Fibroblast of lung (primary cell): ENCODE data around the gene HIPK1. TPM values are rescaled to one million over a fixed set of nuclear protein-coding genes. Genes with fewer than 3 reads are reported as not detected.
A peak's percentile ranks its signal among the peaks of the same experiment; 100 is the strongest.
"Not testable (repeated sequence)": the region's sequence is repeated elsewhere in the genome, so short reads cannot be mapped to it uniquely, and the experiment has no call there.

Experiments
- DNase-seq, 2 donors: peaks; one replicate each; pipeline versions ENCODE4 v3.0.0 to v3.0.0-alpha.2; 2010; ENCODE audit warnings: low read depth in 2 of 2
- H2AFZ ChIP-seq: 2 replicates; pipeline ENCODE4 v1.5.1; 2012; ENCODE audit warnings: low read length, control low read depth, inconsistent platforms
- H3K27ac ChIP-seq: 2 replicates; pipeline ENCODE4 v1.5.1; 2011; ENCODE audit warnings: low read length, control low read depth; ENCODE audit not compliant: insufficient read depth
- H3K27me3 ChIP-seq: 2 replicates; pipeline ENCODE4 v1.5.1; 2011; ENCODE audit warnings: mild to moderate bottlenecking, low read length; ENCODE audit not compliant: control insufficient read depth, insufficient read depth
- H3K36me3 ChIP-seq: 2 replicates; pipeline ENCODE4 v1.5.1; 2011; ENCODE audit warnings: low read length; ENCODE audit not compliant: control insufficient read depth, insufficient read depth
- H3K4me1 ChIP-seq: 2 replicates; pipeline ENCODE4 v1.5.1; 2011; ENCODE audit warnings: low read length; ENCODE audit not compliant: control insufficient read depth, insufficient read depth; ENCODE audit errors: extremely low read depth
- H3K4me2 ChIP-seq: 2 replicates; pipeline ENCODE4 v1.5.1; 2011; ENCODE audit warnings: low read length, control low read depth; ENCODE audit not compliant: insufficient read depth; ENCODE audit errors: extremely low read depth
- H3K4me3 ChIP-seq, 4 experiments: fragments of 200-600 bp in 1 of 4; sonication (generic) in 1 of 4; replicated peaks in 1 of 4; 2 replicates each; pipeline ENCODE4 v1.5.1; 2011 to 2016; ENCODE audit warnings: low read length in 4 of 4, low read depth in 3 of 4, mild to moderate bottlenecking in 3 of 4, control low read depth in 2 of 4, inconsistent platforms in 1 of 4, mixed read lengths in 1 of 4; ENCODE audit not compliant: insufficient read depth in 1 of 4; ENCODE audit errors: control extremely low read depth in 1 of 4
- H3K79me2 ChIP-seq: 2 replicates; pipeline ENCODE4 v1.5.1; 2012; ENCODE audit warnings: mild to moderate bottlenecking, low read length, inconsistent platforms; ENCODE audit not compliant: control insufficient read depth, insufficient read depth
- H3K9ac ChIP-seq: 2 replicates; pipeline ENCODE4 v1.5.1; 2011; ENCODE audit warnings: mild to moderate bottlenecking, low read length, control low read depth; ENCODE audit not compliant: insufficient read depth
- H3K9me3 ChIP-seq: 2 replicates; pipeline ENCODE4 v1.5.1; 2012; ENCODE audit warnings: low read depth, low read length; ENCODE audit not compliant: control insufficient read depth, insufficient read depth
- H4K20me1 ChIP-seq: 2 replicates; pipeline ENCODE4 v1.5.1; 2011; ENCODE audit warnings: low read length; ENCODE audit not compliant: control insufficient read depth, insufficient read depth; ENCODE audit errors: extremely low read depth
- EZH2 ChIP-seq: IDR thresholded peaks from 2 replicates; pipeline ENCODE4 v1.5.1; 2012; ENCODE audit warnings: low read length, control low read depth, mild to moderate bottlenecking; ENCODE audit errors: missing control alignments
- polyA plus RNA-seq, 2 donors: library from polyadenylated mRNA; depleted of rRNA in 1 of 2; stranded (reverse) in 1 of 2; unstranded in 1 of 2; fragments of >200 nt; gene quantifications; 2 replicates each; pipeline ENCODE4 v1.2.1, GENCODE V29; 2011 to 2012; ENCODE audit warnings: missing spikeins in 1 of 2
- total RNA-seq: library from RNA; depleted of rRNA; stranded (reverse); fragments of >200 nt; gene quantifications from 2 replicates; pipeline ENCODE4 v1.2.1, GENCODE V29; 2014
- TF ChIP-seq, protein P1 (sequence below), 2 donors: IDR thresholded peaks in 1 of 2; conservative IDR thresholded peaks in 1 of 2; 1 replicate in 1 of 2; 2 replicates in 1 of 2; pipeline ENCODE4 v1.5.1; 2011 to 2012; ENCODE audit warnings: low read length in 2 of 2, control low read depth in 1 of 2, inconsistent platforms in 1 of 2, low read depth in 1 of 2, mild to moderate bottlenecking in 1 of 2

The HIPK1 gene
- total and polyA plus RNA-seq, 2 donors (not counting 1 experiment from before 2014, with no cell fraction given): 19.8 to 28.5 TPM

DNA sequence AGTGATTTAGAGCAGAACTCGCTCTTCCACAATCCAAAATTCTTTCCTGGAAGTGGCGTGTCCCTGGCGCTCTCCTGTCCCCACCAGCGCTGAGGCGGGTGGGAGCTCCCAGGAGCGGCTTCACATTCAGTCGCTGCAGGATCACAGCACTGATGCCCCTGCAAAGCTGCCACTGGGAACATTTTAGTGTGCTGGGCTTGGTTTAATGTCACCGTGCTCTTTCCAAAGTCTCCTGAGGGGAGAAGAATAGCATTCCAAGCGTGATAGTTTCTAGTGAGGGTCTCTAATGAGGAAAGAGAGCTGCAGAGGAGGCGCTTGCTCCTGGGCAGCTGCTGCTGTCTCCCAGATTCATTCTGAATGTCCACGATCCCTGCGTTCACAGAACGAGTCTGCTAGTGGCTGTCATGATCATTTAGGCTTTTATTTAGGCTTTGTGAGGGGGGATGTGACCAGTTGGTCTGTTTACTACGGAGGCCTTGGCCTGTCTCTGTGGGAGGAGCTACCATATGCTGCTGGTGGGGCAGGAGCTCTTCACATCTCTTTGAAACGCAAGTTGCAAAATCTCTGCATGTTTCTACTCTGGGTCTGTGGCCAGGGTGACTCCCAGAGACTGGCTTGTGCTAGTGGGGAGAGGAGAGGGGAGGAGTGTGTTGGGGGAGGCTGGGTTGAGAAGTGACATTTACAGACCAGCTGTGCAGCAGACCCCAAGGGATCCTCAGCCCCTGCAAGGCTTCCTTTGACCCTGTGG, 73.5 kb downstream of the HIPK1 start:
- no peak overlapping the region for H3K9ac ChIP-seq
- no peaks in the 10 kb centered on the region for H3K9me3 ChIP-seq
- H3K4me3 ChIP-seq: no peak overlapping the region
- H3K4me2 ChIP-seq: no peak overlapping the region
- H3K27me3 ChIP-seq: peaks cover 2% of the 10 kb centered on the region
- H3K36me3 ChIP-seq: no peaks in the 10 kb centered on the region
- H3K4me1 ChIP-seq: no peaks in the 10 kb centered on the region
- peak in 1 of 2 donors; percentile 46 for DNase-seq
- H3K27ac ChIP-seq: no peak overlapping the region
- TF ChIP-seq, protein P1, sequence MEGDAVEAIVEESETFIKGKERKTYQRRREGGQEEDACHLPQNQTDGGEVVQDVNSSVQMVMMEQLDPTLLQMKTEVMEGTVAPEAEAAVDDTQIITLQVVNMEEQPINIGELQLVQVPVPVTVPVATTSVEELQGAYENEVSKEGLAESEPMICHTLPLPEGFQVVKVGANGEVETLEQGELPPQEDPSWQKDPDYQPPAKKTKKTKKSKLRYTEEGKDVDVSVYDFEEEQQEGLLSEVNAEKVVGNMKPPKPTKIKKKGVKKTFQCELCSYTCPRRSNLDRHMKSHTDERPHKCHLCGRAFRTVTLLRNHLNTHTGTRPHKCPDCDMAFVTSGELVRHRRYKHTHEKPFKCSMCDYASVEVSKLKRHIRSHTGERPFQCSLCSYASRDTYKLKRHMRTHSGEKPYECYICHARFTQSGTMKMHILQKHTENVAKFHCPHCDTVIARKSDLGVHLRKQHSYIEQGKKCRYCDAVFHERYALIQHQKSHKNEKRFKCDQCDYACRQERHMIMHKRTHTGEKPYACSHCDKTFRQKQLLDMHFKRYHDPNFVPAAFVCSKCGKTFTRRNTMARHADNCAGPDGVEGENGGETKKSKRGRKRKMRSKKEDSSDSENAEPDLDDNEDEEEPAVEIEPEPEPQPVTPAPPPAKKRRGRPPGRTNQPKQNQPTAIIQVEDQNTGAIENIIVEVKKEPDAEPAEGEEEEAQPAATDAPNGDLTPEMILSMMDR (conservative IDR thresholded peaks at IDR 0.05 in 1 of 2, IDR thresholded peaks at IDR 0.05 in 1 of 2; ENCODE audit: low read depth in 1 of 2, low read length in 2 of 2): no peak
- no peak for TF ChIP-seq EZH2
- no peaks in the 10 kb centered on the region for H4K20me1 ChIP-seq
- no peaks in the 10 kb centered on the region for H3K79me2 ChIP-seq
- H2AFZ ChIP-seq: peak overlapping the region; percentile 0

DNA sequence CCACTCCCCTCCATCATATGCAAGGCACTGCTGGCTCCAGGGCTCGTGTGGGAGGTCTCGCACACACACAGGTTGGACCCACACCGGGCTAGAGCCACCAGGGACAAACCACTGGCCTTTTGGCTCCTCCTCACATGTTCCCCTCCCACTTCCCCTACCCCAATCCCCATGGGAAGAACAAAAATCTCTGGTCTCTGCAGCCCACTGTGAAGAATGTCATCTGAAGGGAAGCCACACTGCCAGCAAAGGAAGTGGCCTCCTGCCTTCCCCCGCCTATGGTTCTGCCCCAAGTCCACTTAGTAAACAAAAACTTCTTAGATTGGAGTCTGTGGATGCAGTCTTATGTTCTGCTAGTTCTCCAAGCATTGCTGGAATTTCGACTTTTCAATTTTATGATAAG, 74.3 kb downstream of the HIPK1 start:
- Histone ChIP-seq H3K36me3 (no peaks in the 10 kb centered on the region), H3K9me3 (no peaks in the 10 kb centered on the region), H3K79me2 (no peaks in the 10 kb centered on the region), H4K20me1 (no peaks in the 10 kb centered on the region), H2AFZ (no peak overlapping the region), H3K27ac (no peak overlapping the region), H3K4me3 (no peak overlapping the region), H3K4me1 (no peaks in the 10 kb centered on the region), H3K9ac (no peak overlapping the region), H3K27me3 (peaks cover 2% of the 10 kb centered on the region), H3K4me2 (no peak overlapping the region)
- no peak for TF ChIP-seq EZH2
- TF ChIP-seq, protein P1 (conservative IDR thresholded peaks at IDR 0.05 in 1 of 2, IDR thresholded peaks at IDR 0.05 in 1 of 2; ENCODE audit: low read depth in 1 of 2, low read length in 2 of 2): no peak
- DNase-seq: no peak

DNA sequence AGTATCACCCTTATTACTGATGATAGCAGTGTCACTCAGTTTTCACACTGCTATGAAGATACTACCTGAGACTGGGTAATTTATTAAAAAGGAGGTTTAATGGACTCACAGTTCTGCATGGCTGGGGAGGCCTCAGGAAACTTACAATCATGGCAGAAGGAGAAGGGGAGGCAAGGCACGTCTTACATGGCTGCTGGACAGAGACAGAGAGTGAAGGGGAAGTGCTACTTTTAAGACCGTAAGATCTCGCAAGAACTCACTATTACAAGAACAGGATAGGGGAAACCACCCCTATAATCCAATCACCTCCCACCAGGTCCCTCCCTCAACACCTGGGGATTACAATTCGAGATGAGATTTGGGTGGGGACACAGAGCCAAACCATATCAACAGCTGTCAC, 77.7 kb downstream of the HIPK1 start:
- not testable (repeated sequence) for H3K79me2 ChIP-seq, H2AFZ ChIP-seq, H3K4me3 ChIP-seq, H3K9ac ChIP-seq, H3K36me3 ChIP-seq, H4K20me1 ChIP-seq, H3K4me1 ChIP-seq, H3K9me3 ChIP-seq, DNase-seq, H3K4me2 ChIP-seq, H3K27ac ChIP-seq, H3K27me3 ChIP-seq
